Liver (tissue), 9 donors: ENCODE data around the gene CRY1. TPM values are rescaled to one million over a fixed set of nuclear protein-coding genes. Genes with fewer than 3 reads are reported as not detected.

Experiments
- DNase-seq: peaks from one replicate; pipeline ENCODE4 v3.0.0-alpha.2; 2017; ENCODE audit warnings: low spot score
- H3K27ac ChIP-seq, 2 donors: one replicate each; pipeline ENCODE4 v1.7.0; 2013; ENCODE audit warnings: inconsistent platforms in 2 of 2, low read length in 2 of 2, control low read depth in 1 of 2, low read depth in 1 of 2, mild to moderate bottlenecking in 1 of 2
- H3K27me3 ChIP-seq, 4 donors: one replicate each; pipeline versions ENCODE4 v1.6.1 to v1.7.0; 2013; ENCODE audit warnings: low read length in 3 of 4, inconsistent platforms in 1 of 4, mild to moderate bottlenecking in 1 of 4, moderate library complexity in 1 of 4; ENCODE audit not compliant: control insufficient read depth in 4 of 4, insufficient read depth in 4 of 4
- H3K36me3 ChIP-seq, 4 donors: one replicate each; pipeline versions ENCODE4 v1.6.1 to v1.7.0; 2013; ENCODE audit warnings: low read length in 3 of 4, mild to moderate bottlenecking in 3 of 4, low read depth in 1 of 4, moderate library complexity in 1 of 4; ENCODE audit not compliant: control insufficient read depth in 4 of 4, insufficient read depth in 3 of 4
- H3K4me1 ChIP-seq, 4 donors: one replicate each; pipeline versions ENCODE4 v1.6.1 to v1.7.0; 2013; ENCODE audit warnings: low read length in 3 of 4, mild to moderate bottlenecking in 3 of 4, moderate library complexity in 1 of 4; ENCODE audit not compliant: control insufficient read depth in 4 of 4, insufficient read depth in 4 of 4
- H3K4me3 ChIP-seq, 3 donors: one replicate each; pipeline versions ENCODE4 v1.6.1 to v1.7.0; 2013; ENCODE audit warnings: low read length in 3 of 3, control low read depth in 1 of 3, low read depth in 1 of 3, mild to moderate bottlenecking in 1 of 3
- H3K9ac ChIP-seq, 2 donors: one replicate each; pipeline ENCODE4 v1.7.0; 2013; ENCODE audit warnings: low read length in 2 of 2, mild to moderate bottlenecking in 2 of 2, moderate library complexity in 2 of 2, control low read depth in 1 of 2, low read depth in 1 of 2
- H3K9me3 ChIP-seq, 4 donors: one replicate each; pipeline versions ENCODE4 v1.6.1 to v1.7.0; 2013; ENCODE audit warnings: low read length in 3 of 4; ENCODE audit not compliant: control insufficient read depth in 4 of 4
- ATF3 ChIP-seq: IDR thresholded peaks from 2 replicates; pipeline ENCODE4 v1.6.1; 2016; ENCODE audit warnings: antibody characterized with exemption
- CTCF ChIP-seq: fragments of 150-350 bp; IDR thresholded peaks from 2 replicates; pipeline ENCODE4 v1.5.1; 2017; ENCODE audit warnings: improper control_type of control experiment, low read depth, low read length; ENCODE audit not compliant: missing input control
- EGR1 ChIP-seq, 2 donors: IDR thresholded peaks; 2 replicates each; pipeline ENCODE4 v1.6.1; 2016 to 2018; ENCODE audit warnings: antibody characterized with exemption in 2 of 2, low read depth in 2 of 2
- FOXA2 ChIP-seq: IDR thresholded peaks from 2 replicates; pipeline ENCODE4 v1.6.1; 2016; ENCODE audit warnings: antibody characterized with exemption
- GABPA ChIP-seq, 2 donors: IDR thresholded peaks in 1 of 2; conservative IDR thresholded peaks in 1 of 2; 2 replicates each; pipeline ENCODE4 v1.6.1; 2016; ENCODE audit warnings: antibody characterized with exemption in 2 of 2, mild to moderate bottlenecking in 1 of 2, moderate library complexity in 1 of 2
- HNF4A ChIP-seq, 2 donors: conservative IDR thresholded peaks; 2 replicates each; pipeline ENCODE4 v1.6.1; 2016; ENCODE audit warnings: antibody characterized with exemption in 2 of 2, mild to moderate bottlenecking in 2 of 2
- HNF4G ChIP-seq: IDR thresholded peaks from 2 replicates; pipeline ENCODE4 v1.6.1; 2016; ENCODE audit warnings: antibody characterized with exemption
- JUND ChIP-seq, 2 donors: IDR thresholded peaks; 2 replicates each; pipeline ENCODE4 v1.6.1; 2016; ENCODE audit warnings: antibody characterized with exemption in 2 of 2
- MAX ChIP-seq: IDR thresholded peaks from 2 replicates; pipeline ENCODE4 v1.6.1; 2016; ENCODE audit warnings: antibody characterized with exemption
- RAD21 ChIP-seq, 2 donors: IDR thresholded peaks; 2 replicates each; pipeline ENCODE4 v1.6.1; 2016; ENCODE audit warnings: antibody characterized with exemption in 2 of 2, mild to moderate bottlenecking in 2 of 2
- REST ChIP-seq: IDR thresholded peaks from 2 replicates; pipeline ENCODE4 v1.6.1; 2016; ENCODE audit warnings: antibody characterized with exemption, mild to moderate bottlenecking
- SP1 ChIP-seq: IDR thresholded peaks from 2 replicates; pipeline ENCODE4 v1.6.1; 2018; ENCODE audit warnings: antibody characterized with exemption, mild to moderate bottlenecking
- TAF1 ChIP-seq: conservative IDR thresholded peaks from 2 replicates; pipeline ENCODE4 v1.6.1; 2016; ENCODE audit warnings: antibody characterized with exemption, mild to moderate bottlenecking
- ZBTB33 ChIP-seq: IDR thresholded peaks from 2 replicates; pipeline ENCODE4 v1.6.1; 2016; ENCODE audit warnings: antibody characterized with exemption
- WGBS: extraction: QIAGEN DNeasy Blood & Tissue Kit; methylation state at CpG from one replicate; pipeline ENCODE4 v1.1.7; 2013; 5-methylcytosine and 5-hydroxymethylcytosine counted together
- polyA plus RNA-seq, 2 donors: library from polyadenylated mRNA; stranded (reverse) in 1 of 2; unstranded in 1 of 2; fragments of 200-250 nt in 1 of 2; fragments of >200 nt in 1 of 2; fragmentation: Nextera tagmentation in 1 of 2; extraction: Ambion mirVana in 1 of 2; gene quantifications; one replicate each; pipeline versions ENCODE4 v1.2.1 to v1.2.3, GENCODE V29; 2013 to 2015
- total RNA-seq, 2 donors: library from RNA; depleted of rRNA; stranded (reverse); fragments of >200 nt; gene quantifications; one replicate each; pipeline ENCODE4 v1.2.3, GENCODE V29; 2014
- donor health status: healthy.
- donor health status: healthy.
- donor health status: healthy.
- donor health status: healthy.
- donor health status: healthy.

Gene CRY1
- total and polyA plus RNA-seq, 4 donors: 5.7 to 16.6 (median 10.1) TPM

GRCh38 chr12:107109726-107110719 is 16.7 kb upstream of the CRY1 start:
- no peaks in the 10 kb centered on the region for H3K9me3 ChIP-seq
- TF ChIP-seq FOXA2 (no peak), ATF3 (no peak), SP1 (no peak), GABPA (IDR thresholded peaks at IDR 0.05 in 1 of 2, conservative IDR thresholded peaks at IDR 0.05 in 1 of 2) (no peak), CTCF (no peak), TAF1 (no peak), EGR1 (IDR thresholded peaks at IDR 0.05; ENCODE audit: low read depth in 2 of 2) (no peak), ZBTB33 (no peak), HNF4A (conservative IDR thresholded peaks at IDR 0.05) (no peak), HNF4G (no peak), REST (no peak), RAD21 (IDR thresholded peaks at IDR 0.05) (no peak), JUND (IDR thresholded peaks at IDR 0.05) (no peak), MAX (no peak)
- H3K27me3 ChIP-seq: no peaks in the 10 kb centered on the region
- H3K4me3 ChIP-seq: no peak overlapping the region
- no peak for DNase-seq
- WGBS: 81% methylated on average over 12 of the region's 12 CpGs
- no peak overlapping the region for H3K27ac ChIP-seq
- H3K36me3 ChIP-seq: no peaks in the 10 kb centered on the region
- H3K9ac ChIP-seq: no peak overlapping the region
- no peaks in the 10 kb centered on the region for H3K4me1 ChIP-seq
